Stimulated activated CD8-positive, alpha-beta memory T cell treated with anti-CD3 and anti-CD28 coated beads, Interleukin-7, amount 100 ng/mL, for 48 hours (primary cell): ENCODE results near the gene EXOC4.

Source experiments
- DNase-seq, 2 donors: peaks; one replicate each; pipeline ENCODE4 v3.0.0-alpha.2; 2020; ENCODE audit warnings: low read depth in 1 of 2; ENCODE audit errors: extremely low read depth in 1 of 2

Gene EXOC4

GRCh38 chr7:133805426-133805825 lies 552.5 kb downstream of the EXOC4 start:
- no peak for DNase-seq

- no peak for DNase-seq
Observed at GRCh38 chr7:133807624-133808492, 555.0 kb downstream of the EXOC4 start.

DNA sequence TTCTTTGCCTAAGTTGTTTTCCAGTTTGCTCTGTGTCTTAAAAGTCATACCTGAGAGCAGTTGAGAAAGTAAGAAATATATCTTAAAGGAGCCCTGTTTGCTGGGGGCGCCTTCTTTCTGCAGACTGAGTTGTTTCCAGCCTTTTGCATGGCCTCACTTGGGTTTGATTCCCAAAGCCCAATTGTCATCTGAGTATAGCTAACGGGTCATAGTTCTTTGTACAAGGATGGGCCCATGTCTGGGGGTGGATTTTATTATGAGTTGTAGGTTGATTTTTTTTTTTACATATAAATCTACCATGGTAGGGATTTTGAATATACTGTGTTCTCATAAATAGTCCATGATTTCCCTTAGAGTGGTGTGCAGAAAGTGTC lies 555.6 kb downstream of the EXOC4 start:
- no peak for DNase-seq

DNA sequence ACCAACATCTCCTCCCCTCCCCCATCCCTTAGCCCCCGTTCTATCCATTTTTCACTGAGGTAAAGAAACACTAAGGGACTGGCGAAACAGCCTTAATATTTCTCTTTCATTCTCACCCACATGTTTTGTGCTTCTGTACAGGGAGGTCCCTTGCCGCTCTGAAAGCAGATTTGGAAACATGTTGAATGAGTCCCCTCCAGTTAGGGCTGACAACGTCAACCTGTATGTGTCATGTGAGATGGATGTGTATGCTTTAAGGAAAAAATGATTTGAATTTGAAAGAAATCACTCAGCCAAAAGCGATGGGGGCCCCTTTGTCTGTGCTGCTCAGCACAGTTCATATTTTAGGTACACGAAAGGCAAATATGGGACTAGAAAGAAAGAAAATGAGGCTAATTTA lies 560.0 kb downstream of the EXOC4 start:
- DNase-seq, result no peak

GRCh38 chr7:133815611-133816210 lies 562.8 kb downstream of the EXOC4 start:
- DNase-seq, result no peak

GRCh38 chr7:133819695-133820094 lies 566.8 kb downstream of the EXOC4 start:
- DNase-seq, result no peak

GRCh38 chr7:133820584-133820983 lies 567.7 kb downstream of the EXOC4 start:
- DNase-seq, result no peak

GRCh38 chr7:133821171-133821570 lies 568.3 kb downstream of the EXOC4 start:
- no peak for DNase-seq

DNA sequence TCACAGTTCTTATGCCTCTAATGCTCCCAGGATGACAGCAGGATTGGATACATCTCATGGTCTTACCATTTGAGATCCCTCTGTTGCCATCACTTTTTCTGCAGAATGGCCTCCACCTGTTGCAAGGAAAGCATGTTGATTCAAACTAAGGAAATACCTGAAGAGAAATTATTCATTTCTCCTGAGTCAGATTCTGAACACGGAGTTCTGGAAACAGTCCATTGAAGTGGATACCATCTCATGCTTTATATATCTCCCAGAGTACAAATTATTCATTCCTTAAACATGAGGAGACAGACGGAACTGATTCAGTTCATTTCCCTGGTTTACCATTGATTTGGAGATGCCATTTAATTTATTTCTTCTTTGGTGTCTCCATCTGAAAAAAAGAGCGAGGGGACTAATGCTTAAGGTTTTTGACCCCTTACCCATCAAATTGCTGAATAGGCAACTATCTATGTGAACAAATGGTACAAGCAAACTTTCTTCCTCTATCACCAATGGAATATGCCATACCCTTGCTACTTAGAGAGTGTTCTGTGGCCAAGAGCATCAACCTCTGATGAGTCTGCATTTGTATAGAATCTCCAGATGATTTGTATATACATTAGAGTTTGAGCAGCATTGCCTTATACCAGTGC lies 569.2 kb downstream of the EXOC4 start:
- DNase-seq, result no peak

GRCh38 chr7:133822868-133823552 lies 570.1 kb downstream of the EXOC4 start:
- DNase-seq, result no peak

DNA sequence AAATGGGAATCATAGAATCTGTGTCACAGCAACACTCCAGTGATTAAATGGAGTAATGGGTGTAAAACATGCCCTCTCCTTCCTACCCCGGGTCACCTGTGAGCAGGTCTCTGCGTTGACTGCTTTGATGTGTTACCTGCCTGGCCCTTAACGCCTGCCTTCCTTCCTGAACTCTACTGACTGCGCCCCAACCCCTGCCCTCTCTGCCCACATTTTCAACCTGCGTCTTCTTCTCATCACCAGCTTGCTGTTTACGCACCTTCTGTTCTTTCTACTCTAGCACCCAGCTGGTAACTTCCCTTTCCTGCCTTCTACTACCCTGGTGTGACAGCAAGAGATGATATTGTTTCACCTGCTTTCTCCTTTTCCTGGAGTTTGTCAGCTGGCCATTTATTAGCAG lies 571.3 kb downstream of the EXOC4 start:
- DNase-seq, result no peak

DNA sequence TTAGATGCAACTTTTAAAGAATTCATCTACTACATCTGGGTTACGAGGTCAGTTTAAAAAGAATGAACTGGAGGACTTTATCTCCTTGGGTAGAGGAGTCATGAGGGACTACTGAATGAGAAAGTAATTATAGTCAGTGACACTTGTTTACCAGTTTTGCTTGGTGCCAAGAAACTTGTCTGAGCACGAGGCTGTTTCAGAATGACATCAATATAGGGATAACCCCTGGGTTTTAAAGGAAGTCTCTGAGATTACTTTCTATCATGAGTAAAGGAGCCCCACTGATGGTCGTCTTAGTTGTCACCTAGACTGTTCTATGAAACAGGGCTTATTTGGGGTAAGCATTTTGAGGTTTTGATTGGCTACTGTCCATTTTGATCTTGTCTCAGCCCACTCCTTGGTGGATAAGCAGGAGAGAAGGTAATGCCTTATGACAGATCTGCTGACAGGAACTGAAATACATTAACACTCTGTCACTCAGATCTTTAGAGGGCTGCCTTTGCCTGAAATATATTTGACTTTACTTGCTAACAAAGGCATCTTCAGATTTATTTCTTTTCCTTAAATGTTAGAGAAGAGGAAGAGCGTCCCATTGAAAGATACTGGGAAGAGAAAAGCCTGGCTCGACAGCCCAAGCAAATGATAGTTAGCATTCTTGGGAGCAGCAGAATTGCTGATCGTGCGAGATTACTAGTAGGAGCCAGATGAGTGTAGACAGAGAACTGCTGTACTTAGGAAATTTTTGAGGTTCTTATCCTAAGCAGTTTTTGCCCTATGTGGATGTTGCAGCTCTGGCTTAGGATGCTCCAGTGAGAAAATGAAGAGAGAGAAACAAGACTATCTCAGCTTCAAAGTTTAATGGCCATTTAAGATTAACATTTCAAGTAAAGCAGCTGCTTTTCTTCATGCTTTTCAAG lies 575.1 kb downstream of the EXOC4 start:
- no peak for DNase-seq

- DNase-seq, result no peak
Observed at GRCh38 chr7:133828906-133829305, 576.0 kb downstream of the EXOC4 start.

DNA sequence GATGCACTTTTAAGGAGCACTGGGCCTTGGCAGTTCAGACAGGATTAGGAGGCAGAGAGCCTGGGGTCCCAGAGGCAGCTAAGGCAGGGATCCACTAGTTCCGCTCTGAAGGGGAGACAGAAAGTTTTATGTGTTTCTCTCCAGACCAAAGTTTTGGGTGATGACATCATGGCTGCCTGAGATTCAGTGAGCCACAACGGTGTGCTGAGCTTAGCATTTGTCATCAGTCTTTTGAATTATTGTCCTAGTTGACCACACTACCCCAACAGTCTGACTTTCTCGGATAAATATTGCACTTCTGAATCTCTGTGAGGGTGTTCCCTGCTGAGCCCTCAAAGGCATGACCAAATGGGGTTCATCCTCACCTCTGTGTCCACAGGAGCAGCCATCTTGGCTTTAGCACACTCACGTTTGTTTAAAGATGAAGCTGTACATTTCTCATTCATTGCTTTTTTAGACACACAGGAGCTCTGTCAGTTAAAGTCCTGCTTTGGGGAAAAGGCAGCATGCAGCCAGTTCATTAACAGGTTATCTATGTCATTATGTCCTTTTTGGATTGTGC lies 576.5 kb downstream of the EXOC4 start:
- no peak for DNase-seq

GRCh38 chr7:133830081-133830480 lies 577.2 kb downstream of the EXOC4 start:
- no peak for DNase-seq

- DNase-seq, result no peak
Observed at GRCh38 chr7:133836666-133837065, 583.8 kb downstream of the EXOC4 start.

GRCh38 chr7:133837224-133837623 lies 584.3 kb downstream of the EXOC4 start:
- no peak for DNase-seq

DNA sequence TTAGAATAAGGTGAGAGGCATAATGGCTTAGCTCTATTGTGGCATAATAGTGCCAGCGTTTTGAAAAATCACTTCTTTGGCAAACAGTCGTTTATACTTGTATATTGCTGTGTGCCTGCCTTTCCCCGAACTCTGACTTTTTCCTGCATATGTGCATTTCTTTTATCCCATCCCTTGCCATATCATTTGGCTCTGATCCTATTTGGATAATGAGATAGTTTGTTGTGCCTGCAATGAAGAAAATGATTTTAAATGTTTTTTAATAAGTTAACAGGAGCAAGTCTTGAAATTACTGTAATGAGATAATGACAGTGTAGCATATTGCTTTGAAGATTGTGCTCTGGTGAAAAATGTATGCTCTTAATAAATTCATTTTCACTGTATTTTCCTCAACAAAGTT lies 586.2 kb downstream of the EXOC4 start:
- DNase-seq, result no peak

- DNase-seq, result no peak
Observed at GRCh38 chr7:133843341-133843740, 590.5 kb downstream of the EXOC4 start.

- DNase-seq, result no peak
Observed at GRCh38 chr7:133845005-133845404, 592.1 kb downstream of the EXOC4 start.
